ENCODE results near the gene MEGF6. TPM values are rescaled to one million over a fixed set of nuclear protein-coding genes. Genes with fewer than 3 reads are reported as not detected.
A peak's percentile ranks its signal among the peaks of the same experiment; 100 is the strongest.

Gene MEGF6
- total RNA-seq, 1 experiment from 2014 or later: 32.4 TPM

GRCh38 chr1:3441410-3441847, 169.9 kb downstream of the MEGF6 start:
- Mint-ChIP-seq H3K27me3 (ENCODE audit: unreplicated experiment) (peaks cover 62% of the 10 kb centered on the region), H3K36me3 (ENCODE audit: insufficient read depth, unreplicated experiment) (no peaks in the 10 kb centered on the region), H3K4me3 (ENCODE audit: low read depth, unreplicated experiment) (no peak overlapping the region), H3K9me3 (ENCODE audit: low read depth, unreplicated experiment) (no peaks in the 10 kb centered on the region), H3K4me1 (ENCODE audit: low read depth, unreplicated experiment) (no peaks in the 10 kb centered on the region), H3K27ac (ENCODE audit: unreplicated experiment) (no peak overlapping the region)
- TF ChIP-seq, protein P1, sequence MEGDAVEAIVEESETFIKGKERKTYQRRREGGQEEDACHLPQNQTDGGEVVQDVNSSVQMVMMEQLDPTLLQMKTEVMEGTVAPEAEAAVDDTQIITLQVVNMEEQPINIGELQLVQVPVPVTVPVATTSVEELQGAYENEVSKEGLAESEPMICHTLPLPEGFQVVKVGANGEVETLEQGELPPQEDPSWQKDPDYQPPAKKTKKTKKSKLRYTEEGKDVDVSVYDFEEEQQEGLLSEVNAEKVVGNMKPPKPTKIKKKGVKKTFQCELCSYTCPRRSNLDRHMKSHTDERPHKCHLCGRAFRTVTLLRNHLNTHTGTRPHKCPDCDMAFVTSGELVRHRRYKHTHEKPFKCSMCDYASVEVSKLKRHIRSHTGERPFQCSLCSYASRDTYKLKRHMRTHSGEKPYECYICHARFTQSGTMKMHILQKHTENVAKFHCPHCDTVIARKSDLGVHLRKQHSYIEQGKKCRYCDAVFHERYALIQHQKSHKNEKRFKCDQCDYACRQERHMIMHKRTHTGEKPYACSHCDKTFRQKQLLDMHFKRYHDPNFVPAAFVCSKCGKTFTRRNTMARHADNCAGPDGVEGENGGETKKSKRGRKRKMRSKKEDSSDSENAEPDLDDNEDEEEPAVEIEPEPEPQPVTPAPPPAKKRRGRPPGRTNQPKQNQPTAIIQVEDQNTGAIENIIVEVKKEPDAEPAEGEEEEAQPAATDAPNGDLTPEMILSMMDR (IDR thresholded peaks at IDR 0.05; ENCODE audit: unreplicated experiment): no peak
- CTCF ChIA-PET: no interaction called here
- intact Hi-C loops (cut with micrococcal nuclease; ENCODE audit: unreplicated experiment): no loop called here
- BruUV-seq (replicated peaks): no TSS peak
- no peak for DNase-seq

DNA sequence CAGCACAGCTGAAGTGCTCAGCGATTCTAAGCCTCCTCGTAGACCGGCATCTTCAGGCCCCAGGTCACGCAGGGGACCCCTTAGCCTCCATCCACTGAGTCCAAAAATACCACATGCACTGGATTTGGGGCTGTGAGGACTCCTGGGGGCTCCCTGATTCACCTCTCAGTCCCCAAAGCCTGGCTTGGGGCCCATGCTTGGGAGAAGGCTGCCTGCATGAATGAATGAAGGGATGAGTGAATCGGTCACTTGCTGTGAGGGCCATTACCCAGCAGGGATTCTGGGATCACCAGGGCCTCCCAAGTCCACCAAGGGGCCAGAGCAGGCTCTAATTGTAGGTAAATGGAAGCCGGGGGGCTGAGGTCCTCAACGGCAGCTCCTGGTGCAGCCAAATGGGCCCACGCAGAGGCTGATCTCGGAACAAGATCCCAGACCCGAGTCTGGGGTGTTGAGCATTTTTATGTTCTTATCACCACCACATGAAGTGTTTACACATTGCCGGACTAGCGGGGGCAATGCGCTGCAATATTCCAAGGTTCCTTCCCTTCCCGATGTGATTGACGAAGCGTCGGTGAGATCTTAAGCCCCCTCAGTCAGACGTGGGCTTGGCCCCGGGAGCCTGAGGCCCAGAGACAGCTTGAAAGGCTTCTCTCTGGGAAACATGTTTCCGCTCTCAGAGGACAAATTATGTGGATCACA, 170.4 kb downstream of the MEGF6 start:
- intact Hi-C loops (cut with micrococcal nuclease; ENCODE audit: unreplicated experiment): no loop called here
- H3K4me3 Mint-ChIP-seq (ENCODE audit: low read depth, unreplicated experiment): no peak overlapping the region
- H3K27me3 Mint-ChIP-seq (ENCODE audit: unreplicated experiment): peaks cover 68% of the 10 kb centered on the region

GRCh38 chr1:3440300-3440681, 171.0 kb downstream of the MEGF6 start:
- H3K4me1 Mint-ChIP-seq (ENCODE audit: low read depth, unreplicated experiment): no peaks in the 10 kb centered on the region
- CTCF ChIA-PET: no interaction called here
- H3K4me3 Mint-ChIP-seq (ENCODE audit: low read depth, unreplicated experiment): no peak overlapping the region
- H3K9me3 Mint-ChIP-seq (ENCODE audit: low read depth, unreplicated experiment): no peaks in the 10 kb centered on the region
- no peak for DNase-seq
- no peaks in the 10 kb centered on the region for H3K36me3 Mint-ChIP-seq (ENCODE audit: insufficient read depth, unreplicated experiment)
- peaks cover 74% of the 10 kb centered on the region for H3K27me3 Mint-ChIP-seq (ENCODE audit: unreplicated experiment)
- intact Hi-C loops (cut with micrococcal nuclease; ENCODE audit: unreplicated experiment): no loop called here
- no peak overlapping the region for H3K27ac Mint-ChIP-seq (ENCODE audit: unreplicated experiment)
- no TSS peak for BruUV-seq (replicated peaks)
- TF ChIP-seq, protein P1 (IDR thresholded peaks at IDR 0.05; ENCODE audit: unreplicated experiment): no peak

More for the DNA sequence above, 170.4 kb downstream of the MEGF6 start:
- Mint-ChIP-seq H3K9me3 (ENCODE audit: low read depth, unreplicated experiment) (no peaks in the 10 kb centered on the region), H3K27ac (ENCODE audit: unreplicated experiment) (no peak overlapping the region), H3K4me1 (ENCODE audit: low read depth, unreplicated experiment) (no peaks in the 10 kb centered on the region), H3K36me3 (ENCODE audit: insufficient read depth, unreplicated experiment) (no peaks in the 10 kb centered on the region)
- TF ChIP-seq, protein P1 (IDR thresholded peaks at IDR 0.05; ENCODE audit: unreplicated experiment): no peak
- BruUV-seq (replicated peaks): no TSS peak
- no peak for DNase-seq
- CTCF ChIA-PET: no interaction called here

Small RNA genes within 50 kb of the gene (microRNA-seq; reads per million reads assigned to microRNA genes)
- gene MIR551A: 8.1 reads per million, percentile 28 among the genes with 10 or more reads in this experiment

Other genes starting within 250 kb of the MEGF6 start
- 24.2 and 28.0 TPM in 2 replicates for gene ARHGEF16, start 156.8 kb downstream of the MEGF6 start, total RNA-seq (2022)
- gene TPRG1L, start 13.5 kb upstream of the MEGF6 start, total RNA-seq (2022): 22.5 and 27.3 TPM in 2 replicates
- 14.9 and 18.6 TPM in 2 replicates for gene WRAP73, start 38.6 kb upstream of the MEGF6 start, total RNA-seq (2022)
- 0.34 and 0.54 TPM in 2 replicates for gene TP73, start 41.0 kb upstream of the MEGF6 start, total RNA-seq (2022)
- not detected in 2 replicates for gene CCDC27, start 140.9 kb upstream of the MEGF6 start, total RNA-seq (2022)
- 2.7 and 4.2 TPM in 2 replicates for gene SMIM1, start 161.2 kb upstream of the MEGF6 start, total RNA-seq (2022)
- gene LRRC47, start 185.0 kb upstream of the MEGF6 start, total RNA-seq (2022): 35.8 and 38.1 TPM in 2 replicates
- gene CEP104, start 245.7 kb upstream of the MEGF6 start, total RNA-seq (2022): 29.4 and 34.3 TPM in 2 replicates
- gene DFFB, start 246.0 kb upstream of the MEGF6 start, total RNA-seq (2022): 6.5 and 6.6 TPM in 2 replicates

Data from Calu3 (cell line).